ENCODE results near the gene SNX22.

SNX22 gene

GRCh38 chr15:64191971-64192830 is 40.7 kb downstream of the SNX22 start:
- no peak for DNase-seq (ENCODE audit: low spot score)
- H3K4me3 ChIP-seq, result no peak overlapping the region
- H3K27ac ChIP-seq, result no peak overlapping the region
- TF ChIP-seq CTCF (IDR thresholded peaks at IDR 0.05), result no peak

- no peak overlapping the region for H3K4me3 ChIP-seq
- DNase-seq (ENCODE audit: low spot score), result no peak
- no peak overlapping the region for H3K27ac ChIP-seq
- TF ChIP-seq CTCF (IDR thresholded peaks at IDR 0.05), result no peak
Observed at GRCh38 chr15:64193971-64194370, 42.4 kb downstream of the SNX22 start.

GRCh38 chr15:64197425-64197824 is 45.9 kb downstream of the SNX22 start:
- TF ChIP-seq CTCF (IDR thresholded peaks at IDR 0.05), result no peak
- DNase-seq (ENCODE audit: low spot score), result no peak
- Histone ChIP-seq H3K27ac (no peak overlapping the region), H3K4me3 (no peak overlapping the region)

- no peak for TF ChIP-seq CTCF (IDR thresholded peaks at IDR 0.05)
- Histone ChIP-seq H3K27ac (no peak overlapping the region), H3K4me3 (no peak overlapping the region)
Observed at GRCh38 chr15:64205202-64205601, 53.7 kb downstream of the SNX22 start.

More at GRCh38 chr15:64205202-64205601, 53.7 kb downstream of the SNX22 start:
- no peak for DNase-seq (ENCODE audit: low spot score)
